OCI-M1 (cell line): Measurements from ENCODE around the gene MCM8.

Source experiments
- DNase-seq: peaks from one replicate; lab custom pipeline; 2025; lab: John Stamatoyannopoulos, UW

Gene MCM8

GRCh38 chr20:5947276-5947675 lies 3.2 kb upstream of the MCM8 start:
- no peak for DNase-seq

DNA sequence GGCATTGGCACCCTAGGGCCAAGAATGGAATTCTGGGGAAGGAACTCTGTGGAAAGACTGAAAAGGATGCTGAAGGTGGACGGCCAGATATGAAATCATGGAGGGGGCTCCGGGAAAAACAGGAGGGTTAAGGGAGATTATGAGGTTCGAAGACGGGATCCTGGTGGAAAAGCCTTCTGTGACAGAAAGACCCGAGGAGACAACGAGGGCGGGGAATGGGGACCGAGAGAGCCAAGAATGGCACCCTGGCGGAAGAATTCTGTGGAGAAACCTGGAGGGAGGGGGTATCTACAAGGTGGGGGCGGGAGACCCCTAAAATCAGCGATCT lies 545 bp upstream of the MCM8 start:
- no peak for DNase-seq

- no peak for DNase-seq
Observed at GRCh38 chr20:5967469-5967868, 17.0 kb downstream of the MCM8 start.

GRCh38 chr20:5968462-5968861 lies 18.0 kb downstream of the MCM8 start:
- no peak for DNase-seq

DNA sequence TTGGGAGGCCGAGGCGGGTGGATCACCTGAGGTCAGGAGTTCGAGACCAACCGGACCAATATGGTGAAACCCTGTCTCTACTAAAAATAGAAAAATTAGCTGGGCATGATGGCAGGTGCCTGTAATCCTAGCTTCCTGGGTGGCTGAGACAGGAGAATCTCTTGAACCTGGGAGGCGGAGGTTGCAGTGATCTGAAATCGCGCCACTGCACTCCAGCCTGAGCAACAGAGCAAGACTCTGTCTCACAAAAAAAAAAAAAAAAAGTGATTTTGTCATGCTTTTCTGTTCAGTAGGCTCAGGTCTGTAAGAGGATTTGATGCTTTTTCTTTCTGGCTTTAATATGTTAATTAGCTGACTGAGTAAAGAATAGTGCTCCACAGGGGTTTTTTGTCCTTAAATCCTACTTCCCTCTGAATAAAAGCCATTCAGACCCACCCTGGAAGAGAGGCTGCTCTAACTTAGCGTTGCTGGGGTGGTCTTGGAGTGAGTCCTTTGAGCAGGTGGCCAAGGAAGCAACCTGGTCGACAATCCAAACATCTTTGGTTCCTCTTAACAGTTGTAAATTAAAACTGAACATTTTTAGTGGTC lies 19.0 kb downstream of the MCM8 start:
- no peak for DNase-seq

- no peak for DNase-seq
Observed at GRCh38 chr20:5969940-5970339, 19.5 kb downstream of the MCM8 start.

GRCh38 chr20:5970381-5970780 lies 19.9 kb downstream of the MCM8 start:
- DNase-seq = no peak

- no peak for DNase-seq
Observed at GRCh38 chr20:5971203-5971602, 20.8 kb downstream of the MCM8 start.

GRCh38 chr20:5973172-5973571 lies 22.7 kb downstream of the MCM8 start:
- DNase-seq = no peak

DNA sequence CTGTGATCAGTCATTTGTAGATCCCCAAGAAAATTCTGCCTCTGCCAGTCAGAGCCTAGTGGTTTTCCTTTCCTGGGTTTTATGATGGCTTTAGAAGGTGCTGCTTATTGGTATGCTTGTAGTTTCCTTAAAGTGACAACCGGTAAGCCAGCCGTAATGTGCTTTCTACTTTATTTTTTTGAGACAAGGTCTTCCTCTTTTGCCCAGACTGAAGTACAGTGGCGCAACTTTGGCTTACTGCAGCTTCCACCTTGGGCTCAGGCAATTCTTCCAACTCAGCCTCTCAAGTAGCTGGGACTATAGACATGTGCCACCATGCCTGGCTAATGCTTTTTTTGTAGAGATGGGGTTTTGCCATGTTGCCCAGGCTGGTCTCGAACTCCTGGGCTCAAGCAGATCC lies 23.5 kb downstream of the MCM8 start:
- DNase-seq = no peak

DNA sequence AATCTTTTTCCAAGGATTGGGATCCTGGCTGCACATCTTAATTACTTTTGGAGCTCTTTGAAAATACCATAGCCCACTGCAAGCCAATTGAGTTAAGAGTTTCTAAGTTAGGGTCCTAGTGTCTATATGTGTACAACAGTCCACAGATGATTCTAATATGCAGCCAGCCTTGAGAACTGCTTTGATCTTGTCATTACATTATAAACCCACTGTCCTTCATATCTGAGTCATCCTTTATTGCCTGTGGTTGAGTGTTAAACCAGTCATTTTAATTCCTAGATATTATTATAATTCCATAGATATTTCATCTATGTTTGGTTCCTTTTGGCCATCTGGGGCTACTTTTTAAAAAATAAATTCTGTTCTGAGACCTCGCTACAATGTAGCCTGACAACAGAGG lies 24.1 kb downstream of the MCM8 start:
- DNase-seq = no peak

GRCh38 chr20:5975778-5976177 lies 25.3 kb downstream of the MCM8 start:
- no peak for DNase-seq

DNA sequence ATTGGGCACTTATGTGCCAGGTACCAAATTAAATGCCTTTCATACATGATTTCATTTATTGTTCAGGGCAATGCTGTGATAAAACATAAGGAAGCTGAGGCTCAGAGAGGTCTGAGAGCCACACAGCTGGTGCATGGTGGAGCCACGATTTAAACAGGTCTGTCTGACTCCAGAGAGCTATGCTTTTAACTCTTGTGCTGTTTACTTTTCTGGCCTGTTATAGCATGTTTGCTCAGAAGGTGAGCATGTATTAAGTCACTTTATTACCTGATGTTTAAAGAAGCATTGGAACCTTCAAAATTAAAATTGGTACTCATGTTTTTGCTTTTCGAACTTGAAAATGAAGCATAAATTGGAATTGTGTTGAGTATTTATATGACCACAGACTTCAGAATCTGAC lies 26.8 kb downstream of the MCM8 start:
- DNase-seq = no peak

DNA sequence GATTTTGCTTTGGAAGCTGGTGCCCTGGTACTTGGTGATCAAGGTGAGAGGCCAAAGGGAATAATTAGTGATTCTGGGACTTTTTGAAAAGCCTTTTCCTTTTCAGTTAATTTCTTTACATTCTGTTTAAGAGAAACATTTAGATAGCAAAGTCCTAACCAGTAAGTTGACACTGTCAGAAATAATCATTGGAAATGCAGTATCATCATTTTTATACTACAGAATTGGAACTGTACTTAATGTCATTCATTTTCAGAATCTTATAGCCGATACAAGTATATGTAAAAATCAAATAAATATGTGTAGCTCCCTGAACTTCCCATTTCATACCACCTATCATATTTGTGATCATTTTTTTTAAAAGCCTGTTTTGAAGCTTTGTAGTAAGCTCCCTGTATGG lies 27.5 kb downstream of the MCM8 start:
- DNase-seq = no peak

GRCh38 chr20:5979801-5980200 lies 29.3 kb downstream of the MCM8 start:
- DNase-seq = no peak

- DNase-seq = no peak
Observed at GRCh38 chr20:5980720-5981538, 30.5 kb downstream of the MCM8 start.

DNA sequence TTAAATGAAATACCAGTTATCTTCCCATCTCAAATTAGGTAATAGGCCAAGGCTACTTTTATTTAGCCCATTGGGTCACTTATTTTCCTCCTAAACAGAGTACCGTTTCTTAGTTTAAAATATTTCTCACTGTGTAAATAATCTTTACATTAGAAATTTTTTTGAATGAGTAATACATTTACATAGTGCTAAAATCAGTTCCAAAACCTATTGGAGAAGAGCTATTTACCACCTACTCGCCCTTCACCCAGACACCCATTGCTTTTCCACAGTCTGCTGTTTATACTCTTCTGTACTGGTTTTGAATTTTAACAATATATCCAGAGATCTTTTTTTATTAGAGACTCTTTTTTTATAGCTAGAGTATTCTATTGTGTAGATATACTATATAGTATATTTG lies 36.9 kb downstream of the MCM8 start:
- DNase-seq = no peak

GRCh38 chr20:5989539-5989938 lies 39.1 kb downstream of the MCM8 start:
- no peak for DNase-seq

DNA sequence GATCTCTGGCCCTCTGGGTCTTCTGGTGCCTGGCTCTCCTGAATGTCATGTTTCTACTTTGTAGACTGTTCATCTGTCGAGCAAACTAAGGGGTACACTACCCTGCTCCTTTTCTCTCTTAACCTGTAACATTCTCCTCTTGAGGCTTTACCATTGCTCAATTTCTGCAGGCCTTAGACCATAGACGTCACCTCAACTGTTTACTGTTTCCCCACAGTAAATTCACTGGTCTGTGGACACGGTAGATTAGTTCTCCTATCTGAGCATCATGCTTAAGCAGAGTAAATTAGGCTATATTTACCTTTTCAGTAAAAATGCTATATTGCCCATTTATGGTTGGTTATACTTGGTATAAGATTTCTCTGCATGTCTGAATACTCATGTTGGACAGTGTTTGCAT lies 40.5 kb downstream of the MCM8 start:
- DNase-seq = no peak

- no peak for DNase-seq
Observed at GRCh38 chr20:5991623-5992441, 41.4 kb downstream of the MCM8 start.

DNA sequence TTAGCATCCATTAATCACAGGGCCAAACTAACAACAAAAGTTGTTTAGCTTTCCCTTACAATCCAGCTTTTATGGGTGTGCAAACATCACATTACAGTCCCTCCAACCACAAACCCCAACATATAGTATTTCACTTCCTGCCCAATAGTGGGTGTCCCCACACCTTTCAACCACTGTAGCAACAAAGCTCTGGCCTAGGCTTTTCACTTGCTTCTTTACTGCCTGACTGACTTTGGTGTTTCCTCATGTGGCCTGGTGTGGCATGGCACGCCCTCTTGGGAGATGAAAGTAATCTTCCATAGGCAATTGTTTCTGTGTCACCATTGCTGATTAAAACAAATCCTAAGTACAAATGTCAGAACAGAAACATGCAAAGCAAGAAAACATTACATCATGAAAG lies 46.3 kb downstream of the MCM8 start:
- no peak for DNase-seq

GRCh38 chr20:5999783-6000182 lies 49.3 kb downstream of the MCM8 start:
- DNase-seq = no peak

- no peak for DNase-seq
Observed at GRCh38 chr20:6000871-6001270, 50.4 kb downstream of the MCM8 start.
